HG03378 (cell line): ENCODE data around the gene BCR.

Experiments used
- ATAC-seq: cut with Tn5 transposase; IDR thresholded peaks from one replicate; pipeline ENCODE4 v1.9.1; 2021; ENCODE audit warnings: mild to moderate bottlenecking, moderate library complexity; ENCODE audit not compliant: unreplicated experiment

BCR gene

GRCh38 chr22:23150762-23151161 lies 29.5 kb upstream of the BCR start:
- ATAC-seq = no peak

GRCh38 chr22:23151827-23152226 lies 28.5 kb upstream of the BCR start:
- no peak for ATAC-seq

DNA sequence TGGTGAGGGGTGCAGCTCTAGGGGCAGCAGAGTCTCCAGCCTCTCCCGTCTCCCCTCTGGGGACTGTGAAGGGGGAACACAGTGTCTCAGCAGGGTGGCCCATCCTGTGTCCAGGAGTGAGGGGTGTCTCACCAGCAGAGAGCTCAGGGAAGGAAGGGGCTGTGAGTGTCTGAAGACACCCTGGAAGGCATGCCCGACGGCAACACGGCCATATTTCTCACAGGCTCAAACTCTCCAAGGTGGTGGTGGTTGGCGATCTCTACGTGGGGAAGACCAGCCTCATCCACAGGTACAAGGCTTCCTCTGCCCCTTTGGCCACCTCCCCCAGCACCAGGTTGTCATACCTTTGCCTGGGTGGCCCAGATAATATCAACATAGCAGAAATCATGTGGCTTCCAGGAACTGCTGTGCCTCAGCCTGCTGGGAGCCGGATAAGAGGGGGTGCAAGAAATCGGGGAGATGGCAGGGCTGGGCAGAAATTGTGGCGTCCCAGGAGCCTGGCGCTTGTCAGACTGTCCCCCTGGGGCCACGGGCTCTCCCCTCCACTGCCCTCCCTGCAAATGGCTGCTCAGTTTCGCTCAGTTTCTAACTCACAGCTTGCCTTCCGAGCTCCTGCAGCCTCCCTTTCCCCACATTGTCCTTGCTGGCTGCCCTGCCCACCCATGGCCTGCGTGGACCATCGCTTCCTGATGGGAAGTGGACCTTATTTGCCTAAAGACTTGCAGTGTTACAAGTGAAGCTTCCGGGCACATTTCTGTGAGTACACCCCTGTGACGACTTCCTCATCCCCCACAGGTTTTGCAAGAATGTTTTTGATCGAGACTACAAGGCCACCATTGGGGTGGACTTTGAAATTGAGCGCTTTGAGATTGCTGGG lies 27.8 kb upstream of the BCR start:
- ATAC-seq = no peak

GRCh38 chr22:23153994-23154393 lies 26.3 kb upstream of the BCR start:
- ATAC-seq = no peak

- no peak for ATAC-seq
Observed at GRCh38 chr22:23154461-23154860, 25.8 kb upstream of the BCR start.

DNA sequence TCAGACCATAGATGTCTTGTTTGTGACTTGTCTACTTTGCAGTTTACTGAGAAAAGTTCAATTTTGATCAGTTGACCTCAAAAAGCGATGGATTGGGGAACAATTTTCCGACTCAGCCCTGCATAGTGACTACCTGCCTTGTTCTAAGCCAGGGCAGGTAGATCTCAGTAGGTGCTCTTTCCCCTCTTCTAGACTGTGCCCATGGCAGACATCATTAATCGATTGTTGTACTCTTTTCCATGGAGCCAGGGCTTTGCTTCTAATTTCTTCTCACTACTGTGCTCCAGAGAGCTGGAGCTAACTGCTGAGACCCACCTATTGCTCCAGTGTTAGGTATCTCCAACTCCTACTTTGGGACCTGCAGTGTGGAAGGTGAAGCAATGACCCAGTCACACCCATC lies 25.2 kb upstream of the BCR start:
- no peak for ATAC-seq

DNA sequence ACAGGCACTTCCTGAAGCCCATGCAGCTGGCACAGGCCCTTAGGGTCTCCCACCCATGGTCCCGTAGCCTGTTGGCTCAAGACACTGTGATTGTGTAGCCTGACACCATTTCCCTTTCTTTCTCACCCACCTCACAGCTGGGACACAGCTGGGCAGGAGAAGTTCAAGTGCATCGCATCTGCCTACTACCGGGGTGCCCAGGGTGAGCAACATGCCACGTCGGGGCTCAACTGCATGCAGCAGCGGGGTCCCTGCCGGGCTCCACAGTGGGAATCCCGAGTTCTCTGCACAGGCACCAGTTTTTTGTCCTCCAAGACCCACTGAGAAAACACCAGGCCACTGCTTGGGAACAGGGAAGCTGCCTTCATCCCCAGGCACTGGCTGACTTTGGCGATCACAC lies 24.5 kb upstream of the BCR start:
- ATAC-seq = no peak

DNA sequence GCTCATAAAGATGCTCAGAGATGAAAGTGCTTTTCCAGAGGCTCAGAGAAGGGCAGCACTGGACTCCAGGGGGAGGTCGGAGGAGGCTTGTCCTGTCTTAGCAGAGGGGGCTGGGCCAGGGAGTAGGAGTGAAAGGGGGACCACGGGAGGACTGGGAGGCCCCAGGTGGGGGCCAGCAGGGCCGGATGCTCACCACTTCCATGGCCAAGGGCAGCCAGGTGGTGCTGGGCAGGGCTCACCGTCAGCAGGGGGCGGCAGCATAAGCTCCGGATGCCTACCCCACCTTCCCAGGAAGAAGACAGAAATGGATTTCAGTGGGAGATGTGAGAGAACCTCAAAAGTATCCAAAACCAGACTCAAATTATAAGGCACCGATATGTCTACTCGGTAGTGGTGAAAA lies 24.0 kb upstream of the BCR start:
- ATAC-seq = no peak

GRCh38 chr22:23157560-23158515 lies 22.5 kb upstream of the BCR start:
- ATAC-seq = no peak

DNA sequence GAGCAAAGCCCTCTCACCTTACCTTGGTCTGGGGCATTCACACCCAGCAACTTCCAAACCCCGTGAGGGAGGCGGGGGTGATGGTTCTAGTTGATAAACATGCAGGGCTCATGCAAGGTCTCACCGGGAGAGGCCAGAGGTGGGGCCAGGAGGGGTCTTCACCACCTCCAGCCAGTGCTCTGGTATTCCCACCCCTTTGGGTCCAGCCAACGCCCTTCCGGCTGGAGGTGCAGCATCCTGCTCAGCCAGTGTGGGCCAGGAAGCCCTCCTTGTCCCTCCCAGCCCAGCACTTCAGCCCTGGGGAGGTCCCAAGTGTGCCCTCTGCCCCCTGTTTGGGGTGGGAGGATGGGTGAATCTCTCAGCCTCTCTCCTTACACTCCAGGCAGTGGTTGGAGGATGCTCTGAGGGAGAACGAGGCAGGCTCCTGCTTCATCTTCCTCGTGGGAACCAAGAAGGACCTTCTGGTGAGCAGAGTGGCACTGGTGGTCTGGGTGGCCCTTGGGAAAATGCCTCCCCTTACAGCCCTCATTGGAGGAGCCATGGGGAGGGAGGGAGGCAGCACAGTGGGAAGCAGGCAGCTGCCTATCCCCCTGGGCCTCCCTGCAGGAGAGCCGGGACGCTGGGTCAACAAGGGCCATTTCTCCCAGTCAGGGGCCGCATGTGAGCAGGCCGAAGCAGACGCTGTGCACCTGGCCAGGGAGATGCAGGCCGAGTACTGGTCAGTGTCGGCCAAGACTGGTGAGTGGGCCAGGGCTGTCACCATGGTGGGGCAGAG lies 21.6 kb upstream of the BCR start:
- ATAC-seq = no peak

- ATAC-seq = no peak
Observed at GRCh38 chr22:23159291-23159630, 21.0 kb upstream of the BCR start.

DNA sequence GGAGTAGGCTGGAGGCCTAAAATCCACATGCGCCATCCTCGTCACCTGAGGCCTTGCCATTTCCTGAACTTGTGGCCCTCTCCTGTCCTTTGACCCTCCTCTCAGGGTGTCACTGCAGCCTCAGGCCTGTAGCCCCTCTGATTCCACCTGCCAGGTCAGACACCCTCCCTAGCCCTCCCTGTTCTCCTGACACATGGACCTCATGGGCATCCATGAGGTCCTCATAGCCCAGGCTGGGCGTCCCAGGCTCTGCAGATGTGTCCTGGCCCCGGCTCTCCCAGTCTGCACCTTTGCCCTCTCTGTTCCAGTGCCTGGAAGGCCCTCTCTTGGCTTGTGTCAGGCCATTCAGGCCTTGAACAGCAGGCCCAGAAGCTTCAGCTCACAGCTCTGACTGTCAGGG lies 19.3 kb upstream of the BCR start:
- ATAC-seq = no peak

DNA sequence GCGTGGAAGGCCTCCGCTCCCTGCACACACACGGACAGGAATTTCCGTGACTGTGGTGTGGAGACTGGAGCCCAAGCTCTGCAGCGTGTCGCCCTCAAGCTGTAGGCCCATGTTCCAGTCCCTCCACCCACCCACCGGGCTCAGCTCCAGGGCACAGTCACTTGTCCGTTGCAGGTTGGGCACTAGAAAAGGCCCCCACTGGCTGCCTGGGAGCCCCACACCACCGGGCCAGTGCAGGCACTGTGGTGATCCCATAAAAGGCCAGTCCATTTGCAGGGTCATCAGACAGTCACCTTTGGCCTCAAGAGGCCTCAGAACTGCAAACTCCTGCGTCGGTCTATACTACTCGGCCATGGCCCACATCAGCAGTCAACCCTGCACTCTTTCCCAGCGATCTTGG lies 18.7 kb upstream of the BCR start:
- ATAC-seq = no peak

- no peak for ATAC-seq
Observed at GRCh38 chr22:23163665-23164064, 16.6 kb upstream of the BCR start.

DNA sequence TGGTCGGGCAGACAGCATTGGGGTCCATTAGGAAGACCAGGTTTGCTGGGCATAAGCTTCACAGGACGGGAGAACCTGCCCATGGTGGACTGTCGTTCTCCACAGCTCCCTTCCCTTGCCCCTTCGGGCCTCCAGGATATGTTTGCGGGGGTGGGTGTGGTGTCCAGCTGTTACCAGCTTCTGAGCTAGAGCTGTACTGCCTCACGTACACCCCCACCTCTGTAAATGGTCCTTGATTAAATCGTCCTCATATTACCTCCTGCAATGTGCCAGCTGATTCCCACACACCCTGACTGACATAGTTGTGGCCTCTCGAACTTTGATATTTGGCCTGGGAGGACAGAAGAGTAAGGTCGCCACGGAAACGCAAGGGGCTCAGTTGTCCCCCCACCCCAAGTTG lies 16.2 kb upstream of the BCR start:
- no peak for ATAC-seq

DNA sequence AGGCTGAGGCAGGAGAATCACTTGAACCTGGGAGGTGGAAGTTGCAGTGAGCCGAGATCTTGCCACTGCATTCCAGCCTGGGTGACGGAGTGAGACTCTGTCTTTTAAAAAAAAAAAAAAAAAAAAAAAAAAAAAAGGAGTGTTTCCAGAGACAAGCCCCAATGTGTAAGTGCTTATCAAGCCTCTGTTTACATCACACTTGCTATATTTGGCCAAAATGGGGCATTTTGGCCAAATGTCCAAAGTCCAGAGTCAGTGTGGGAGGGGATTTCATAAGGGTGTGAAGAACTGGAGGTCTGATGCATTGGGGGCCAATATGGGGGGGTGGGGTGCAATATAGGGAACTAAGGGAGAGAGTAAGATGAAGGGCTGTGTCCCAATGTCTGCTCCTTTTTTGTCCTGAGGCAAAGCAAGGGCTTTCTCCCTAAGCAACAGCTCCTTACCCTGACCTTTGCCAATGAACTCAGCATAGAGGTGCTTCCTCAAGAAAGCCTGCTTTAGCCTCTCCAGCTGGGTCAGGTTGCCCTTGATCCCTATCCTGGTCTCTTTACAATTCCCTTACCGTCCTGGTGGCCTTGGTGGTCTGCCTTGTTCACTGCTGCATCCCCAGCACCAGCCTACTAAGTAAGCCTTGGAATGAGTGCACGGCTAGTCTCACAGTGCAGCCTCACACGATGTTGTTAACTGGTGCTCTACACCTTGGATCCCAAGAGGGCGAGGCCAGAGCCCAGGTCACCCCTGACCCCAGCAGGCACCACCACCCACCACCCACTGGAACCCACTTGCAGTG lies 14.1 kb upstream of the BCR start:
- no peak for ATAC-seq

DNA sequence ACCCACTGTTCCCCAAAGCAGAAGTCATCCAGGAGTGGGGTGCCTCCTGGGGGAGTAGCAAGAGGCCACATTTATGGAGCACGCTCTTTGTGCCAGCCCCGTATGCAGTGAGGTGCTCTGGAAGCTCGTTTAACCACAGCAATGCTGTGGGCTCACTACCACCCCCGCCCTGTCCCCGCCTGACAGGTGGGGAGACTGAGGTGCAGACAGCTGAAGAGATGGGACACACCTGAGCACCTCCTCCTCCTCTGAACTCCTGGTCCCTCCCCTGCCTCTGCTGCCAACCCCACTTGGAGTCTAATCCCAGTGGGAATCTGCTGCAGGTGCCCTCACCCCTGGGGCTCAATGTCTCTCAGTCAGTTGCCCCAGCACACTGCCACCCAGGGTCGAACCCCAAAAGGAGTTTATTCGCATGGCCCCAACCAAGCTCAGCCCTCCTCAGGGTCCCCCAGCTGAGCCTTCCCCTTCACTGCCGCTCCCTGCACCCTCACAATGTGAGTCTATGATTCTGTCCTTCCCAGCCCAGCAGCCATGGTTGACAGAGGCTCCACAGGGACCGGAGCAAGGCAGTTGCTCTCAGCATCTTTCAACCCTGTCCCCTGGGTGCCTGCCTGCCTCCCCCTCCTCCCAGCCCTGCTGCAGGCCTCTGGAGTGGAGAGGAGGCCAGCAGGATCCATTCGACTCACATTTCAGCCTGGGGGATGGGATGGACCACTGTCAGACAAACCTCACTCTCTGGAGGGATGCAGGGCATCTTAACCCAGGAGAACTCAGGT lies 13.3 kb upstream of the BCR start:
- ATAC-seq = no peak

DNA sequence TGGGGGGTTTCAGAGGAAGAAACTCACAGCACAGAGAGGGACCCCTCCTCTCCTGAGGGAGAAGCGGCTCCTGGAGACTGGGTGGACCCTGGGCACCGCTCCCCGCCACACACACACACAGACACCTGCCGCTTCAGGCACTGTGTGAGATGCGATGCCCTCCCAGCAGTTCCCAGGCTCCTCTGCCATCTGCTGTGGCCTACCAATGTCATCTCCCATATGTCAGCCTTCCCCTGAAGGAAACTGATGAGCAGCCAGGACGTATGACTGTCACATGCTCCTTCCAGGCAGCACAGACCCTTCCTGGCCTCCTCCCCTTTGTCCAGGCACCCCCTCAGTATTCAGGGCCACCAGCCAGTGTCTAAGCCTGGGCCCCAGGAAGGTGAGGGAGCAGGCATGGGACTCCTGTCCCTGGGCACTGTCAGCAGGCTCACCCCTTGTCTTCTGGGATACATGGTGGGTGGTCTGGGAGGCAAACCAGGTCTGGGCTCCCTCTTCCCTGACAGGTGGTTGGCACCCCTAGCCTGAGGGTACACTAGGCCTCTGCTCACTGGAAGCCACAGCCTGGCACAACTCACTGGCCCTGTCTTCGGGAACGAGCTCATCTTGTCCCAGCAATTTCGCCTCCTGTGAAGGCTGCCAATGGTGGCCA lies 11.8 kb upstream of the BCR start:
- no peak for ATAC-seq

- no peak for ATAC-seq
Observed at GRCh38 chr22:23169043-23169406, 11.3 kb upstream of the BCR start.
